Stomach (tissue), 4 donors: ENCODE results near the gene TRAF3.

Source experiments
- EP300 ChIP-seq: sonication (generic); formaldehyde crosslinking; IDR thresholded peaks from one replicate; pipeline ENCODE4 v1.6.1; 2017; ENCODE audit warnings: antibody characterized with exemption
- POLR2A ChIP-seq, 4 donors: fragments of 450-650 bp; IDR thresholded peaks; one replicate each; pipeline ENCODE4 v1.6.1; 2016; ENCODE audit warnings: antibody characterized with exemption in 4 of 4, control low read depth in 2 of 4, mild to moderate bottlenecking in 1 of 4, moderate library complexity in 1 of 4
- POLR2AphosphoS5 ChIP-seq, 3 donors: sonication (generic); formaldehyde crosslinking; IDR thresholded peaks; one replicate each; pipeline ENCODE4 v1.6.1; 2016; ENCODE audit warnings: antibody characterized with exemption in 3 of 3
- TF ChIP-seq, protein P1 (sequence below), 7 experiments: fragments of 450-650 bp in 4 of 7; fragments of 200-600 bp in 3 of 7; sonication (generic) in 3 of 7; IDR thresholded peaks; one replicate each; pipeline ENCODE4 v1.5.1; 2016 to 2019; ENCODE audit warnings: antibody characterized with exemption in 7 of 7, control low read depth in 2 of 7, mild to moderate bottlenecking in 1 of 7

DNA sequence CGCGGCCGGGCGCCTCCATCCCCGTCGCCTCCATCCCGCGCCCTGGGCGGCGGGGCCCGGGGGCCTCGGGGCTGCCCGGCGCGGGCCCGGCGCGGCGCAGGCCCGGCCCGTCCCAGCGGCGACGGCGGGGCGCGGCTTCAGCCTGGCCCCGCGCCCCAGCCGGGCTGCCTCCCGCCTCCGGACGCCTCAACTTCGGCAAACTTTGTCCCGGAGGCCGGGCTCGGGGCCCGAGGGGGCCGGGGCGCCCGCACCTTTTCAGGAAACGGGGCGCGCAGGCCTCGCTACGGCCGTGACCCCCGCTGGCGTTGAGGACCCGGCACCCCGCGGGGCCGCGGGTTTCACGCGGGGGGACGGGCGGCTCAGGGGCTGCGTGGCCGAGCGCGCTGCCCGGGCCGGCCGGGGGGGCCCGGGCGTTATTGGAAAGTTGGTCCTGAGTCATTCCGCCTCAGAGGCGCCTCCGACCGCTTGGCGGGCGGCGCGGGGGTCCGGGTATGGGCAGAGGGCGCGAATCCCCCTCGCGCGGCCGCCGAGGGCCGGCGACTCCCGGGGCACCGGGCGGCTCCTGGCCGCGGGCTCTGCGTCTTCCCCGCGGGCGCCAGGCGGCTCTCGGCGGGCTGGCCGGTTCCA lies 575 bp downstream of the TRAF3 start:
- TF ChIP-seq POLR2A (IDR thresholded peaks at IDR 0.05) (no peak), EP300 (no peak), POLR2AphosphoS5 (IDR thresholded peaks at IDR 0.05) (no peak)
- TF ChIP-seq, protein P1, sequence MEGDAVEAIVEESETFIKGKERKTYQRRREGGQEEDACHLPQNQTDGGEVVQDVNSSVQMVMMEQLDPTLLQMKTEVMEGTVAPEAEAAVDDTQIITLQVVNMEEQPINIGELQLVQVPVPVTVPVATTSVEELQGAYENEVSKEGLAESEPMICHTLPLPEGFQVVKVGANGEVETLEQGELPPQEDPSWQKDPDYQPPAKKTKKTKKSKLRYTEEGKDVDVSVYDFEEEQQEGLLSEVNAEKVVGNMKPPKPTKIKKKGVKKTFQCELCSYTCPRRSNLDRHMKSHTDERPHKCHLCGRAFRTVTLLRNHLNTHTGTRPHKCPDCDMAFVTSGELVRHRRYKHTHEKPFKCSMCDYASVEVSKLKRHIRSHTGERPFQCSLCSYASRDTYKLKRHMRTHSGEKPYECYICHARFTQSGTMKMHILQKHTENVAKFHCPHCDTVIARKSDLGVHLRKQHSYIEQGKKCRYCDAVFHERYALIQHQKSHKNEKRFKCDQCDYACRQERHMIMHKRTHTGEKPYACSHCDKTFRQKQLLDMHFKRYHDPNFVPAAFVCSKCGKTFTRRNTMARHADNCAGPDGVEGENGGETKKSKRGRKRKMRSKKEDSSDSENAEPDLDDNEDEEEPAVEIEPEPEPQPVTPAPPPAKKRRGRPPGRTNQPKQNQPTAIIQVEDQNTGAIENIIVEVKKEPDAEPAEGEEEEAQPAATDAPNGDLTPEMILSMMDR (IDR thresholded peaks at IDR 0.05), result no peak
